Thyroid gland (tissue), 4 donors: ENCODE measurements around the gene SULT1C2. TPM values are rescaled to one million over a fixed set of nuclear protein-coding genes. Genes with fewer than 3 reads are reported as not detected.

Experiments used
- DNase-seq, 2 donors: peaks; one replicate each; pipeline ENCODE4 v3.0.0-alpha.2; 2019
- H3K27ac ChIP-seq, 3 donors: fragments of 200-600 bp; sonication (generic); 1 replicate in 2 of 3; 2 replicates in 1 of 3; pipeline ENCODE4 v1.5.1; 2016 to 2019; ENCODE audit warnings: mild to moderate bottlenecking in 1 of 3, moderate library complexity in 1 of 3
- H3K27me3 ChIP-seq: fragments of 200-600 bp; sonication (generic); one replicate; pipeline ENCODE4 v1.5.1; 2019
- H3K36me3 ChIP-seq, 2 donors: fragments of 200-600 bp; sonication (generic); one replicate each; pipeline ENCODE4 v1.5.1; 2016 to 2019
- H3K4me1 ChIP-seq, 2 donors: fragments of 200-600 bp; sonication (generic); one replicate each; pipeline ENCODE4 v1.5.1; 2017 to 2019
- H3K4me3 ChIP-seq, 3 donors: fragments of 200-600 bp; sonication (generic); replicated peaks in 1 of 3; 1 replicate in 2 of 3; 2 replicates in 1 of 3; pipeline ENCODE4 v1.5.1; 2016; ENCODE audit warnings: mild to moderate bottlenecking in 1 of 3
- H3K9me3 ChIP-seq: fragments of 200-600 bp; sonication (generic); one replicate; pipeline ENCODE4 v1.5.1; 2017
- CTCF ChIP-seq, 6 experiments: fragments of 200-600 bp in 3 of 6; fragments of 450-650 bp in 3 of 6; sonication (generic) in 3 of 6; IDR thresholded peaks; one replicate each; pipeline ENCODE4 v1.5.1; 2016 to 2019; ENCODE audit warnings: antibody characterized with exemption in 6 of 6, mild to moderate bottlenecking in 2 of 6, inconsistent platforms in 1 of 6, moderate library complexity in 1 of 6
- POLR2A ChIP-seq, 2 donors: fragments of 450-650 bp; IDR thresholded peaks; one replicate each; pipeline ENCODE4 v1.6.1; 2017; ENCODE audit warnings: antibody characterized with exemption in 2 of 2, mild to moderate bottlenecking in 2 of 2, moderate library complexity in 1 of 2
- WGBS, 2 donors: methylation state at CpG; one replicate each; pipeline ENCODE4 v1.1.5; 2017; 5-methylcytosine and 5-hydroxymethylcytosine counted together
- intact Hi-C: fragments of 100-400 bp; cut with DNase I; formaldehyde crosslinking; loops from one replicate; pipeline ENCODE4 v1.15.1; 2023
- total RNA-seq, 4 donors: library from RNA; depleted of rRNA; stranded (reverse); fragments of >200 nt; gene quantifications; one replicate each; pipeline ENCODE4 v1.2.3, GENCODE V29; 2016

SULT1C2 gene
- total RNA-seq: 10 to 100 TPM; 11.2 to 37.3 (median 26.5) TPM

- H3K9me3 ChIP-seq: no peaks in the 10 kb centered on the region
- H3K27ac ChIP-seq: peak within 1 kb of the TSS; percentile 26 to 76 (median 56)
- peak; percentile 78 to 79 for DNase-seq
- H3K36me3 ChIP-seq: no peaks in the 10 kb centered on the region
- no peaks in the 10 kb centered on the region for H3K27me3 ChIP-seq
- H3K4me3 ChIP-seq: peak within 1 kb of the TSS in 1 of 3 donors; percentile 15
- TF ChIP-seq POLR2A (IDR thresholded peaks at IDR 0.05) (peak in 1 of 2 donors; percentile 51), CTCF (IDR thresholded peaks at IDR 0.05) (no peak)
- 14 to 28% methylated on average over 7 of the region's 7 CpGs for WGBS, 2 donors
- H3K4me1 ChIP-seq: peaks cover 11 to 15% of the 10 kb centered on the region in 2 donors
- intact Hi-C loops: no loop called here
These were observed at the start of gene SULT1C2 for GRCh38 chr2:108288534-108289106. SULT1C2 (plus strand) TSS chr2:108288895; CDS start chr2:108293668, 4,773 bp downstream.

GRCh38 chr2:108239786-108240185, 48.9 kb upstream of the SULT1C2 start, which contains the start of gene SULT1C3:
SULT1C3 (plus strand) TSS chr2:108239968; CDS start chr2:108247195, 7,227 bp downstream.
- TF ChIP-seq POLR2A (IDR thresholded peaks at IDR 0.05): no peak
- TF ChIP-seq CTCF (IDR thresholded peaks at IDR 0.05): no peak
- Histone ChIP-seq H3K9me3 (no peaks in the 10 kb centered on the region), H3K27me3 (no peaks in the 10 kb centered on the region), H3K4me3 (no peak within 1 kb of the TSS), H3K27ac (no peak within 1 kb of the TSS), H3K4me1 (no peaks in the 10 kb centered on the region), H3K36me3 (no peaks in the 10 kb centered on the region)
- DNase-seq: no peak
- intact Hi-C loops: no loop called here
- 60 to 86% methylated on average over 1 to 2 of the region's 2 CpGs for WGBS, 2 donors

GRCh38 chr2:108240966-108241365, 47.7 kb upstream of the SULT1C2 start:
- 88 to 91% methylated on average over 5 of the region's 5 CpGs for WGBS, 2 donors
- Histone ChIP-seq H3K36me3 (no peaks in the 10 kb centered on the region), H3K4me1 (no peaks in the 10 kb centered on the region), H3K27ac (no peak overlapping the region), H3K27me3 (no peaks in the 10 kb centered on the region), H3K4me3 (no peak overlapping the region), H3K9me3 (no peaks in the 10 kb centered on the region)
- intact Hi-C loops: no loop called here
- no peak for DNase-seq
- no peak for TF ChIP-seq POLR2A (IDR thresholded peaks at IDR 0.05)
- TF ChIP-seq CTCF (IDR thresholded peaks at IDR 0.05): no peak

GRCh38 chr2:108243566-108243965, 45.1 kb upstream of the SULT1C2 start:
- no peak overlapping the region for H3K27ac ChIP-seq
- TF ChIP-seq POLR2A (IDR thresholded peaks at IDR 0.05): no peak
- TF ChIP-seq CTCF (IDR thresholded peaks at IDR 0.05): no peak
- no peaks in the 10 kb centered on the region for H3K9me3 ChIP-seq
- H3K36me3 ChIP-seq: no peaks in the 10 kb centered on the region
- intact Hi-C loops: no loop called here
- H3K4me3 ChIP-seq: no peak overlapping the region
- no peaks in the 10 kb centered on the region for H3K4me1 ChIP-seq
- no peaks in the 10 kb centered on the region for H3K27me3 ChIP-seq
- 79 to 90% methylated on average over 1 of the region's 1 CpG for WGBS, 2 donors
- no peak for DNase-seq

GRCh38 chr2:108244667-108245414, 43.9 kb upstream of the SULT1C2 start:
- intact Hi-C loops: no loop called here
- Histone ChIP-seq H3K4me3 (no peak overlapping the region), H3K4me1 (no peaks in the 10 kb centered on the region), H3K27ac (no peak overlapping the region), H3K36me3 (no peaks in the 10 kb centered on the region), H3K27me3 (no peaks in the 10 kb centered on the region), H3K9me3 (no peaks in the 10 kb centered on the region)
- no peak for TF ChIP-seq POLR2A (IDR thresholded peaks at IDR 0.05)
- DNase-seq: no peak
- WGBS, 2 donors: 70 to 74% methylated on average over 2 of the region's 2 CpGs
